K562 (cell line): ENCODE measurements around the gene FLAD1. TPM values are rescaled to one million over a fixed set of nuclear protein-coding genes. Genes with fewer than 3 reads are reported as not detected.

Experiments used
- ARID1B ChIP-seq: fragments of 450-650 bp; IDR thresholded peaks from 2 replicates; pipeline ENCODE4 v1.6.1; 2016; ENCODE audit warnings: antibody characterized with exemption, mild to moderate bottlenecking, inconsistent platforms
- ARNT ChIP-seq, 2 experiments: fragments of 450-650 bp; IDR thresholded peaks; 2 replicates each; pipeline ENCODE4 v1.6.1; 2016; ENCODE audit warnings: mild to moderate bottlenecking in 1 of 2
- DPF2 ChIP-seq: fragments of 450-650 bp; IDR thresholded peaks from 2 replicates; pipeline ENCODE4 v1.6.1; 2016
- ETV6 ChIP-seq, 3 experiments: fragments of 150-350 bp in 1 of 3; sonication (generic) in 1 of 3; formaldehyde crosslinking in 1 of 3; IDR thresholded peaks; 2 replicates each; pipeline versions ENCODE4 v1.6.1 to v1.8.0; 2014 to 2022; ENCODE audit warnings: borderline replicate concordance in 2 of 3, low read depth in 2 of 3, antibody characterized with exemption in 1 of 3, low read length in 1 of 3, mild to moderate bottlenecking in 1 of 3, missing genetic modification reagents in 1 of 3
- GTF2B ChIP-seq: IDR thresholded peaks from 2 replicates; pipeline ENCODE4 v1.6.1; 2011; ENCODE audit not compliant: insufficient read length; ENCODE audit errors: extremely low read depth
- HDAC1 ChIP-seq, 2 experiments: fragments of 450-650 bp; IDR thresholded peaks; 2 replicates each; pipeline ENCODE4 v1.6.1; 2016 to 2017; ENCODE audit warnings: inconsistent platforms in 1 of 2, mild to moderate bottlenecking in 1 of 2, moderate library complexity in 1 of 2
- KDM5B ChIP-seq: fragments of 200-600 bp; sonication (generic); IDR thresholded peaks from 2 replicates; pipeline ENCODE4 v1.6.1; 2012; ENCODE audit warnings: low read depth, mild to moderate bottlenecking, moderate library complexity, low read length, control low read depth, inconsistent platforms; ENCODE audit not compliant: insufficient replicate concordance
- NCOA1 ChIP-seq: fragments of 450-650 bp; IDR thresholded peaks from 2 replicates; pipeline ENCODE4 v1.6.1; 2016; ENCODE audit warnings: low read depth
- NCOA4 ChIP-seq: fragments of 450-650 bp; IDR thresholded peaks from 2 replicates; pipeline ENCODE4 v1.6.1; 2018; ENCODE audit warnings: mild to moderate bottlenecking; ENCODE audit not compliant: partially characterized antibody
- RBBP5 ChIP-seq: fragments of 200-600 bp; sonication (generic); IDR thresholded peaks from 2 replicates; pipeline ENCODE4 v1.6.1; 2012; ENCODE audit warnings: borderline replicate concordance, mild to moderate bottlenecking, low read length, control low read depth, inconsistent platforms; ENCODE audit not compliant: insufficient read depth, poor library complexity, severe bottlenecking
- RCOR1 ChIP-seq, 2 experiments: IDR thresholded peaks; 2 replicates each; pipeline ENCODE4 v1.6.1; 2012; ENCODE audit warnings: low read depth in 2 of 2, low read length in 2 of 2, borderline replicate concordance in 1 of 2, improper control_type of control experiment in 1 of 2
- RERE ChIP-seq: sonication (generic); formaldehyde crosslinking; IDR thresholded peaks from 2 replicates; pipeline ENCODE4 v1.8.0; 2023; ENCODE audit warnings: missing genetic modification reagents, mild to moderate bottlenecking, borderline replicate concordance
- SP1 ChIP-seq: sonication (generic); formaldehyde crosslinking; IDR thresholded peaks from 2 replicates; pipeline ENCODE4 v1.8.1; 2022; ENCODE audit warnings: mild to moderate bottlenecking, missing genetic modification reagents
- polyA plus RNA-seq, 8 experiments: library from polyadenylated mRNA; depleted of rRNA in 4 of 8; stranded (reverse) in 5 of 8; unstranded in 3 of 8; fragments of >200 nt; fragmentation: Nextera tagmentation in 2 of 8; fragmentation: Illumina TruSeq in 1 of 8; extraction: Ambion mirVana in 2 of 8; extraction: Trizol in 1 of 8; gene quantifications; 2 replicates each; pipeline versions ENCODE4 v1.2.1 to v1.2.3, GENCODE V29; 2011 to 2014; ENCODE audit warnings: inconsistent platforms in 1 of 8, missing spikeins in 1 of 8
- total RNA-seq, 7 experiments: library from RNA; depleted of rRNA in 6 of 7; stranded (reverse); fragments of >200 nt in 6 of 7; fragmentation: Illumina TruSeq in 2 of 7; extraction: Trizol in 2 of 7; gene quantifications; 2 replicates each; pipeline versions ENCODE4 v1.2.1 to v1.2.3, GENCODE V29; 2011 to 2021; ENCODE audit warnings: low replicate concordance in 1 of 7

FLAD1 gene
- total and polyA plus RNA-seq, 9 of the 15 experiments (the other 6 are each of a cell fraction or from before 2014, with no cell fraction given): 24.9 to 85.8 (median 67.0) TPM

- TF ChIP-seq DPF2 (peak; percentile 84), RERE (CRISPR knock-in tag) (no peak), ARID1B (peak; percentile 57; the same call in 1 of the 2 replicates), SP1 (CRISPR knock-in tag) (no peak; the same call in none of the 2 replicates), ETV6 (IDR thresholded peaks at IDR 0.05; ENCODE audit: borderline replicate concordance in 1 of 2, low read depth in 2 of 2, low read length in 1 of 2) (no peak), ETV6 (CRISPR knock-in tag; IDR thresholded peaks at IDR 0.05; ENCODE audit: borderline replicate concordance) (no peak), ARNT (IDR thresholded peaks at IDR 0.05) (peak; percentile 51 to 63; a peak in 2 of 4 replicates), NCOA1 (0 out of 2 replicates have a peak, but pooled peaks have one; percentile 27), RCOR1 (IDR thresholded peaks at IDR 0.05; ENCODE audit: borderline replicate concordance in 1 of 2, low read depth in 2 of 2, low read length in 2 of 2) (0 out of 4 replicates have a peak, but pooled peaks of 1 of the 2 experiments have one; percentile 37), RBBP5 (peak; percentile 48), GTF2B (peak; percentile 31), NCOA4 (no peak), HDAC1 (IDR thresholded peaks at IDR 0.05) (peak in 1 of 2 experiments; percentile 49; a peak in 1 of 4 replicates), KDM5B (peak; percentile 58)
Measured at GRCh38 chr1:154970631-154971340, 12.4 kb upstream of the FLAD1 start, which contains the start of gene SHC1 (continued).
